ENCODE measurements around the gene VPS72. TPM values are rescaled to one million over a fixed set of nuclear protein-coding genes. Genes with fewer than 3 reads are reported as not detected.

Gene VPS72
- total and polyA plus RNA-seq, 2 donors (not counting 3 experiments of a cell fraction or from before 2014, with no cell fraction given) = 76.2 to 85.2 TPM

GRCh38 chr1:151176514-151177045, 13.4 kb downstream of the VPS72 start:
- H3K79me2 ChIP-seq (ENCODE audit: control insufficient read depth, insufficient read depth, low read length) = no peaks in the 10 kb centered on the region
- H4K20me1 ChIP-seq (replicated peaks; ENCODE audit: control insufficient read depth, extremely low read depth, insufficient read depth, low read length) = no peaks in the 10 kb centered on the region
- H3K9me3 ChIP-seq (replicated peaks; ENCODE audit: control insufficient read depth, insufficient read depth, low read length) = no peaks in the 10 kb centered on the region
- no peak overlapping the region for H2AFZ ChIP-seq (ENCODE audit: low read depth, low read length)
- H3K4me2 ChIP-seq (ENCODE audit: insufficient read depth, low read length) = no peak overlapping the region
- H3K4me1 ChIP-seq (ENCODE audit: control insufficient read depth, extremely low read depth, insufficient read depth, low read length) = no peaks in the 10 kb centered on the region
- DNase-seq (ENCODE audit: low read depth, low spot score) (no peak), FAIRE-seq (no peak)
- H3K4me3 ChIP-seq (replicated peaks in 1 of 3; ENCODE audit: insufficient read depth in 1 of 3, low read depth in 1 of 3, low read length in 3 of 3) = no peak overlapping the region
- BruUV-seq (replicated peaks) = TSS peak; percentile 37
- ChIA-PET CTCF (interaction anchor here (0.8 to 3.5 kb wide), 9 partner anchors 9 to 170 kb away, joined by 3 to 36 read pairs (median 3); partner anchors contain the start of genes MINDY1, TNFAIP8L2 and VPS72), POLR2A (no interaction called here)
- H3K9ac ChIP-seq (replicated peaks; ENCODE audit: extremely low read depth, insufficient read depth, low read length) = no peak overlapping the region
- H3K27ac ChIP-seq (ENCODE audit: insufficient read depth, low read depth, low read length) = no peak overlapping the region
- H3K27me3 ChIP-seq (ENCODE audit: control insufficient read depth in 2 of 2, insufficient read depth in 2 of 2, low read length in 2 of 2) = no peaks in the 10 kb centered on the region
- peaks cover 17 to 27% of the 10 kb centered on the region in 2 experiments for H3K36me3 ChIP-seq (ENCODE audit: control insufficient read depth in 2 of 2, extremely low read depth in 1 of 2, insufficient read depth in 2 of 2, low read length in 2 of 2)
- intact Hi-C loops (cut with micrococcal nuclease) = no loop called here
- dilution Hi-C loops (cut with MboI; ENCODE audit: extremely low pct_ligation_motif_present, low sequenced_read_pairs) = no loop called here
- TF ChIP-seq CTCF (IDR thresholded peaks at IDR 0.05; ENCODE audit: extremely low read depth in 1 of 2, insufficient read depth in 1 of 2, low read depth in 1 of 2, low read length in 2 of 2) (no peak), GATA2 (IDR thresholded peaks at IDR 0.05; ENCODE audit: insufficient read depth, insufficient read length, low read depth, low read length) (no peak), MAX (IDR thresholded peaks at IDR 0.05; ENCODE audit: insufficient read depth, insufficient read length) (no peak), POLR2A (IDR thresholded peaks at IDR 0.05; ENCODE audit: low read depth, low read length) (no peak), EZH2 (IDR thresholded peaks at IDR 0.05; ENCODE audit: borderline replicate concordance, low read depth, low read length, severe bottlenecking) (no peak), POLR2AphosphoS5 (IDR thresholded peaks at IDR 0.05; ENCODE audit: insufficient read depth, low read depth, low read length) (no peak), FOS (IDR thresholded peaks at IDR 0.05; ENCODE audit: borderline replicate concordance, insufficient read depth, low read length) (no peak), MYC (IDR thresholded peaks at IDR 0.05; ENCODE audit: low read depth, low read length) (no peak), JUN (IDR thresholded peaks at IDR 0.05; ENCODE audit: borderline replicate concordance, insufficient read depth, insufficient read length, low read depth) (no peak)
- H3K9me1 ChIP-seq (replicated peaks; ENCODE audit: control insufficient read depth, extremely low read depth, insufficient read depth, low read length) = no peaks in the 10 kb centered on the region
